ENCODE results near the gene LSAMP.
"Not testable (repeated sequence)": the region's sequence is repeated elsewhere in the genome, so short reads cannot be mapped to it uniquely, and the experiment has no call there.

LSAMP gene

GRCh38 chr3:116230431-116231020 lies 214.8 kb downstream of the LSAMP start:
- Histone ChIP-seq H3K4me1 (ENCODE audit: control insufficient read depth, insufficient read depth, low read length) (no peaks in the 10 kb centered on the region), H3K27ac (ENCODE audit: insufficient read depth, low read depth, low read length, poor library complexity, severe bottlenecking) (no peak overlapping the region), H3K27me3 (ENCODE audit: control insufficient read depth, insufficient read depth, low read length, poor library complexity, severe bottlenecking) (no peaks in the 10 kb centered on the region), H3K36me3 (ENCODE audit: control insufficient read depth, insufficient read depth, low read length) (no peaks in the 10 kb centered on the region), H3K9me3 (ENCODE audit: control insufficient read depth, low read length) (no peaks in the 10 kb centered on the region), H3K4me3 (ENCODE audit: insufficient read depth, low read depth, low read length) (no peak overlapping the region)
- WGBS, 2 experiments, result 94 to 97% methylated on average over 5 of the region's 5 CpGs

GRCh38 chr3:116226266-116226665 lies 219.0 kb downstream of the LSAMP start:
- Histone ChIP-seq H3K27ac (ENCODE audit: insufficient read depth, low read depth, low read length, poor library complexity, severe bottlenecking) (no peak overlapping the region), H3K4me1 (ENCODE audit: control insufficient read depth, insufficient read depth, low read length) (no peaks in the 10 kb centered on the region), H3K9me3 (ENCODE audit: control insufficient read depth, low read length) (no peaks in the 10 kb centered on the region), H3K4me3 (ENCODE audit: insufficient read depth, low read depth, low read length) (no peak overlapping the region), H3K27me3 (ENCODE audit: control insufficient read depth, insufficient read depth, low read length, poor library complexity, severe bottlenecking) (no peaks in the 10 kb centered on the region), H3K36me3 (ENCODE audit: control insufficient read depth, insufficient read depth, low read length) (no peaks in the 10 kb centered on the region)
- 93 to 95% methylated on average over 1 of the region's 1 CpG for WGBS, 2 experiments

- H3K4me1 ChIP-seq (ENCODE audit: control insufficient read depth, insufficient read depth, low read length), result no peaks in the 10 kb centered on the region
- no peak overlapping the region for H3K27ac ChIP-seq (ENCODE audit: insufficient read depth, low read depth, low read length, poor library complexity, severe bottlenecking)
- WGBS, 2 experiments, result 94 to 96% methylated on average over 4 of the region's 4 CpGs
- no peaks in the 10 kb centered on the region for H3K9me3 ChIP-seq (ENCODE audit: control insufficient read depth, low read length)
- no peaks in the 10 kb centered on the region for H3K36me3 ChIP-seq (ENCODE audit: control insufficient read depth, insufficient read depth, low read length)
- H3K27me3 ChIP-seq (ENCODE audit: control insufficient read depth, insufficient read depth, low read length, poor library complexity, severe bottlenecking), result no peaks in the 10 kb centered on the region
- H3K4me3 ChIP-seq (ENCODE audit: insufficient read depth, low read depth, low read length), result no peak overlapping the region
Measured at GRCh38 chr3:116216761-116217160, 228.5 kb downstream of the LSAMP start.

- Histone ChIP-seq H3K36me3 (ENCODE audit: control insufficient read depth, insufficient read depth, low read length) (no peaks in the 10 kb centered on the region), H3K4me1 (ENCODE audit: control insufficient read depth, insufficient read depth, low read length) (no peaks in the 10 kb centered on the region), H3K27ac (ENCODE audit: insufficient read depth, low read depth, low read length, poor library complexity, severe bottlenecking) (no peak overlapping the region), H3K4me3 (ENCODE audit: insufficient read depth, low read depth, low read length) (no peak overlapping the region), H3K9me3 (ENCODE audit: control insufficient read depth, low read length) (no peaks in the 10 kb centered on the region), H3K27me3 (ENCODE audit: control insufficient read depth, insufficient read depth, low read length, poor library complexity, severe bottlenecking) (no peaks in the 10 kb centered on the region)
- WGBS, 2 experiments, result 40 to 73% methylated on average over 1 to 2 of the region's 2 CpGs
Measured at GRCh38 chr3:116211901-116212300, 233.4 kb downstream of the LSAMP start.

GRCh38 chr3:116208830-116209229 lies 236.5 kb downstream of the LSAMP start:
- WGBS, 2 experiments, result 85 to 89% methylated on average over 15 of the region's 15 CpGs
- H3K27me3 ChIP-seq (ENCODE audit: control insufficient read depth, insufficient read depth, low read length, poor library complexity, severe bottlenecking); H3K4me3 ChIP-seq (ENCODE audit: insufficient read depth, low read depth, low read length); H3K9me3 ChIP-seq (ENCODE audit: control insufficient read depth, low read length); H3K36me3 ChIP-seq (ENCODE audit: control insufficient read depth, insufficient read depth, low read length); H3K4me1 ChIP-seq (ENCODE audit: control insufficient read depth, insufficient read depth, low read length); H3K27ac ChIP-seq (ENCODE audit: insufficient read depth, low read depth, low read length, poor library complexity, severe bottlenecking): not testable (repeated sequence)

- Histone ChIP-seq H3K27ac (ENCODE audit: insufficient read depth, low read depth, low read length, poor library complexity, severe bottlenecking) (no peak overlapping the region), H3K27me3 (ENCODE audit: control insufficient read depth, insufficient read depth, low read length, poor library complexity, severe bottlenecking) (no peaks in the 10 kb centered on the region), H3K9me3 (ENCODE audit: control insufficient read depth, low read length) (no peaks in the 10 kb centered on the region), H3K4me1 (ENCODE audit: control insufficient read depth, insufficient read depth, low read length) (no peaks in the 10 kb centered on the region), H3K4me3 (ENCODE audit: insufficient read depth, low read depth, low read length) (no peak overlapping the region), H3K36me3 (ENCODE audit: control insufficient read depth, insufficient read depth, low read length) (no peaks in the 10 kb centered on the region)
- 83 to 84% methylated on average over 5 of the region's 5 CpGs for WGBS, 2 experiments
Measured at GRCh38 chr3:116200956-116201690, 244.2 kb downstream of the LSAMP start.

GRCh38 chr3:116199063-116199462 lies 246.2 kb downstream of the LSAMP start:
- Histone ChIP-seq H3K27me3 (ENCODE audit: control insufficient read depth, insufficient read depth, low read length, poor library complexity, severe bottlenecking) (no peaks in the 10 kb centered on the region), H3K9me3 (ENCODE audit: control insufficient read depth, low read length) (no peaks in the 10 kb centered on the region), H3K4me3 (ENCODE audit: insufficient read depth, low read depth, low read length) (no peak overlapping the region), H3K27ac (ENCODE audit: insufficient read depth, low read depth, low read length, poor library complexity, severe bottlenecking) (no peak overlapping the region), H3K36me3 (ENCODE audit: control insufficient read depth, insufficient read depth, low read length) (no peaks in the 10 kb centered on the region), H3K4me1 (ENCODE audit: control insufficient read depth, insufficient read depth, low read length) (no peaks in the 10 kb centered on the region)
- WGBS, 2 experiments, result 86 to 100% methylated on average over 2 of the region's 2 CpGs

GRCh38 chr3:116198087-116198486 lies 247.2 kb downstream of the LSAMP start:
- Histone ChIP-seq H3K27me3 (ENCODE audit: control insufficient read depth, insufficient read depth, low read length, poor library complexity, severe bottlenecking) (no peaks in the 10 kb centered on the region), H3K27ac (ENCODE audit: insufficient read depth, low read depth, low read length, poor library complexity, severe bottlenecking) (no peak overlapping the region), H3K4me3 (ENCODE audit: insufficient read depth, low read depth, low read length) (no peak overlapping the region), H3K36me3 (ENCODE audit: control insufficient read depth, insufficient read depth, low read length) (no peaks in the 10 kb centered on the region), H3K9me3 (ENCODE audit: control insufficient read depth, low read length) (no peaks in the 10 kb centered on the region), H3K4me1 (ENCODE audit: control insufficient read depth, insufficient read depth, low read length) (no peaks in the 10 kb centered on the region)
- WGBS, 2 experiments, result 91 to 92% methylated on average over 2 of the region's 2 CpGs

- WGBS, 2 experiments, result 100% methylated on average over 1 of the region's 1 CpG
- Histone ChIP-seq H3K36me3 (ENCODE audit: control insufficient read depth, insufficient read depth, low read length) (no peaks in the 10 kb centered on the region), H3K9me3 (ENCODE audit: control insufficient read depth, low read length) (no peaks in the 10 kb centered on the region), H3K27ac (ENCODE audit: insufficient read depth, low read depth, low read length, poor library complexity, severe bottlenecking) (no peak overlapping the region), H3K4me1 (ENCODE audit: control insufficient read depth, insufficient read depth, low read length) (no peaks in the 10 kb centered on the region), H3K27me3 (ENCODE audit: control insufficient read depth, insufficient read depth, low read length, poor library complexity, severe bottlenecking) (no peaks in the 10 kb centered on the region), H3K4me3 (ENCODE audit: insufficient read depth, low read depth, low read length) (no peak overlapping the region)
Measured at GRCh38 chr3:116192464-116192863, 252.8 kb downstream of the LSAMP start.

GRCh38 chr3:116191409-116191808 lies 253.9 kb downstream of the LSAMP start:
- Histone ChIP-seq H3K36me3 (ENCODE audit: control insufficient read depth, insufficient read depth, low read length) (no peaks in the 10 kb centered on the region), H3K4me1 (ENCODE audit: control insufficient read depth, insufficient read depth, low read length) (no peaks in the 10 kb centered on the region), H3K4me3 (ENCODE audit: insufficient read depth, low read depth, low read length) (no peak overlapping the region), H3K9me3 (ENCODE audit: control insufficient read depth, low read length) (no peaks in the 10 kb centered on the region), H3K27me3 (ENCODE audit: control insufficient read depth, insufficient read depth, low read length, poor library complexity, severe bottlenecking) (no peaks in the 10 kb centered on the region), H3K27ac (ENCODE audit: insufficient read depth, low read depth, low read length, poor library complexity, severe bottlenecking) (no peak overlapping the region)
- 92 to 94% methylated on average over 2 of the region's 2 CpGs for WGBS, 2 experiments
